Measurements from ENCODE around the gene TTLL11.
"Not testable (repeated sequence)": the region's sequence is repeated elsewhere in the genome, so short reads cannot be mapped to it uniquely, and the experiment has no call there.

The TTLL11 gene

GRCh38 chr9:121987314-121987713, 105.8 kb downstream of the TTLL11 start:
- no peak for DNase-seq (ENCODE audit: low read depth)
- no peak for TF ChIP-seq CTCF (IDR thresholded peaks at IDR 0.05; ENCODE audit: low read depth, low read length, missing control alignments)

GRCh38 chr9:121985792-121986494, 107.2 kb downstream of the TTLL11 start:
- no peak for DNase-seq (ENCODE audit: low read depth)
- no peak for TF ChIP-seq CTCF (IDR thresholded peaks at IDR 0.05; ENCODE audit: low read depth, low read length, missing control alignments)
- H3K4me3 ChIP-seq (ENCODE audit: low read depth, low read length): no peak overlapping the region

More at GRCh38 chr9:121987314-121987713, 105.8 kb downstream of the TTLL11 start:
- H3K4me3 ChIP-seq (ENCODE audit: low read depth, low read length): no peak overlapping the region

GRCh38 chr9:121984726-121985402, 108.2 kb downstream of the TTLL11 start:
- H3K4me3 ChIP-seq (ENCODE audit: low read depth, low read length): no peak overlapping the region
- no peak for DNase-seq (ENCODE audit: low read depth)
- no peak for TF ChIP-seq CTCF (IDR thresholded peaks at IDR 0.05; ENCODE audit: low read depth, low read length, missing control alignments)

- no peak overlapping the region for H3K4me3 ChIP-seq (ENCODE audit: low read depth, low read length)
- no peak for DNase-seq (ENCODE audit: low read depth)
- TF ChIP-seq CTCF (IDR thresholded peaks at IDR 0.05; ENCODE audit: low read depth, low read length, missing control alignments): no peak
Measured at GRCh38 chr9:121983736-121984135, 109.4 kb downstream of the TTLL11 start.

GRCh38 chr9:121981118-121981883, 111.8 kb downstream of the TTLL11 start:
- no peak for TF ChIP-seq CTCF (IDR thresholded peaks at IDR 0.05; ENCODE audit: low read depth, low read length, missing control alignments)
- no peak overlapping the region for H3K4me3 ChIP-seq (ENCODE audit: low read depth, low read length)
- no peak for DNase-seq (ENCODE audit: low read depth)

GRCh38 chr9:121980665-121981064, 112.4 kb downstream of the TTLL11 start:
- not testable (repeated sequence) for H3K4me3 ChIP-seq (ENCODE audit: low read depth, low read length)

GRCh38 chr9:121979736-121980135, 113.4 kb downstream of the TTLL11 start:
- DNase-seq (ENCODE audit: low read depth): no peak
- H3K4me3 ChIP-seq (ENCODE audit: low read depth, low read length): no peak overlapping the region
- no peak for TF ChIP-seq CTCF (IDR thresholded peaks at IDR 0.05; ENCODE audit: low read depth, low read length, missing control alignments)

More at GRCh38 chr9:121980665-121981064, 112.4 kb downstream of the TTLL11 start:
- not testable (repeated sequence) for DNase-seq (ENCODE audit: low read depth)

Measured in GM12864 (cell line).